GM18526 (cell line): ENCODE measurements around the gene SLIRP.

Experiments used
- POLR2A ChIP-seq: IDR thresholded peaks from 3 replicates; pipeline ENCODE4 v1.6.1; 2011; ENCODE audit not compliant: insufficient read length; ENCODE audit errors: extremely low read depth

Gene SLIRP

DNA sequence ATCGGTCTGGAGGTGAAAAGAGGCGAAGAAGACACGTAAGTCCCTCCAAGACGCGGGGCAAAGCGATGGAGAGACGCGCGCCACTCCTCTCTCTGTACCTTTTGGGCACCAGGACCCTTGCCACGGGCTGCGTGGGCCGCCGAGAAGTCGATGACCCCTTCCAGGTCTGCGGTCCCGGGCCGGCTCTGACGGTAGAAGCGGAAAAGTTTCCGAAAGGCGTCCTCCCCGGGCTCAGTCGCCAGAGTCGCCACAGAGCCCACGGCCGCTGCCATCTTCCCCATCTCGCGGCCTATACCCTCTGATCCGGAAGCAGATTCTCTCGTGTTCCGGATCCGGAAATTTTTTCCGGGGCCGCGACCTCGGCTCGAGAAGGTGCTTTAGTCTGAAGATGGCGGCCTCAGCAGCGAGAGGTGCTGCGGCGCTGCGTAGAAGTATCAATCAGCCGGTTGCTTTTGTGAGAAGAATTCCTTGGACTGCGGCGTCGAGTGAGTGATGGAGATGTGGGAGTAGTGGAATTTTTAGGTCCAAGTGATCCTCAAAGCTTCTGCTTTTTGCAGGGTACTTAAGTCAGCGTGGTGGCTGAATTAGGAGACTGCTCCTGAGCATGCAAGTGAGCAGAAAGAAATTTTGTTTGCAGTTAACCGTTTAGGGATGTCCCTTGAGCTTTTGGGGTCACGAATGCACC lies at the start of gene SLIRP, which contains the start of gene ALKBH1:
TSS of gene SLIRP (plus strand) at position 380 of the 685 bp plus-strand sequence. CDS start at position 389, 9 bp downstream.
TSS of gene ALKBH1 (minus strand) at position 300 of the 685 bp plus-strand sequence. CDS start at position 281, 19 bp downstream.
- no peak for TF ChIP-seq POLR2A

DNA sequence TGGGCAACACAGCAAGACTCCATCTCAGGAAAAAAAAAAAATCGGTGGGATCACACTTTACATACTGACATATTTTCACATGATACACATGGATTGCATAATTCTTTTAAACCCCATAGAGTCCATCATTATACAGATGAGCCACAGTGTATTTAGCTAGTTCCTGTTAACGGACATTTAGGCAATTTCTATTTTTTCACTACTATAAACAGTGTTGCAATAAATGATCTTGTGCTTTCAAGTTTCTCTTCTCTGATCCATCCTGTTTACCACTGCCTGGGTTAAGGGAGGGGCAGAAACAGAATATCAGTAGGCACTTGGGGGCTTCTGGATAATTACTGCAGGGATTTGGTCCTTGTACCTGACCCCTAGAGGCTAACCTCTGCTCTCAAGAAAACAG lies 48.1 kb upstream of the SLIRP start:
- no peak for TF ChIP-seq POLR2A

DNA sequence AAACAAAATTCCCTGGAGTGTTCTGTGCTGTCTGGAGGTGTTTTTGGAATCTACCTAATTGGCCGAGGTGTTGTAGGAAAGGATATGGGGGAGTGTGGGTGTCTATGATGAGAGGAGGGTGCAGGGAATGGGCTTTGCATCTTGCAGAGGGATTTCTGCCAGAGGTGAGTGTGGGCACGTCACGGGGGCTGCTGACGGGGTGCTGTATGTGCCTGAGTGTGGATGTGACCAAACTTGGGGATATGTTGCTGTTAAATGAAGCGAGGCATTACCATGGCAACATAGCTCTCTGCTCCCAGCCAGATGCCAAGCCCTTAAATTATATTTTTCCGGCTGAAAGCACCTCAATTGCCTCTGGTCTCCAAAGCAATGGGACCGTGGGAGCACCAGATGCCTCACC lies 47.1 kb upstream of the SLIRP start:
- no peak for TF ChIP-seq POLR2A

DNA sequence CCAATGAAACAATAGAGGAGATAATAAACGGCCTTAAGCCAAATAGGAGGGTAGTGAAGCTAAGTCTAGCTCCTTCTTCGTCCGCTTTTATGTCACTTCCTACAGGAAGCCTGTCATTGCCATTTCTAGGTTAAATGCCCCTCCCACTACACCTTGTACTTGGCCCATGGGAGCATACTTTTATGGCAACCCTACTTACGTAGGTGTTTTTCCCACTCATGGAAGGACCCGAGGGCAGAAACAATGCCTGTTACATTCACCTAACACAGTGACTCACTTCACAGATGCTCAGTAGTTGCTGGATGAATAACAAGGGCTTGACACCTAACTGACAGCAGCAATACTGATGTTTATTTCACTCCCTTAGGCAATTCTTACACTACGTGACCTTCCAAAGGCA lies 44.6 kb upstream of the SLIRP start:
- TF ChIP-seq POLR2A = no peak

DNA sequence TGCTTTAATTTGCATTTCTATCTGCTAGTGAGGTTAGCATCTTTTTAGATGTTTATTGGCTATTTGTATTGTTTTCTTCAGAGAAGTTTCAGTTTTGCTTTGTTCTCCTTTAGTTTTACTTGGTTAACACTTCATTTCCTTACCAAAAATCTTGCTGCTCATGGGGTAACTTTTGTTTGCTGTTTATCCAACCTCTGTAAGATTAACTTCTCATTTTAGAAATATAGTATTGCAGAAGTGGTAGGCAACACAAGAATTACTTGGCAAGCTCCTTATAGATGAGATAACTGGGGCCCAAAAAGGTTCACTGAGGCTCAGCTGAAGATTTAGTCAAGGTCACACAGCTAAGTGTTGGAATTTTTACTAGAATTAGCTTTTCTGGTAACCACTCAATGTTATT lies 40.6 kb upstream of the SLIRP start:
- TF ChIP-seq POLR2A = no peak

DNA sequence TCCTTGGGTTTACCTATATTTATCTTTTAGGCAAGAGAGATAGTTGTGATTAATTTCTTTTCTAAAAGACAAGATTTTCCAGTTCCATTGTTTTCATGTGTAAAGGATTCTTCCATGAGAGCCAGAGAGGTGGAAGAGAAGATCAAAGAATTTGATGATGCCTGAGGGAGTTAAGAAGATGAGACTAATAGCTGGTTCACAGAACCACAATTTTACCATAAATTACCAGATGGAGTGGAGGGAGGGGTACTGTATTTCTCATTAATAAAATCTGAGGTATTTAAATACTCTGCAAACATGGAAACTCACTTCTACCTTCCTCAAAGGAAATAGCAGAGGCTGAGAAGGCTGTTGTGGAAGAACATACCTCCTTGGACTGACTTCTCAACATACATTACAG lies 34.7 kb upstream of the SLIRP start:
- no peak for TF ChIP-seq POLR2A

DNA sequence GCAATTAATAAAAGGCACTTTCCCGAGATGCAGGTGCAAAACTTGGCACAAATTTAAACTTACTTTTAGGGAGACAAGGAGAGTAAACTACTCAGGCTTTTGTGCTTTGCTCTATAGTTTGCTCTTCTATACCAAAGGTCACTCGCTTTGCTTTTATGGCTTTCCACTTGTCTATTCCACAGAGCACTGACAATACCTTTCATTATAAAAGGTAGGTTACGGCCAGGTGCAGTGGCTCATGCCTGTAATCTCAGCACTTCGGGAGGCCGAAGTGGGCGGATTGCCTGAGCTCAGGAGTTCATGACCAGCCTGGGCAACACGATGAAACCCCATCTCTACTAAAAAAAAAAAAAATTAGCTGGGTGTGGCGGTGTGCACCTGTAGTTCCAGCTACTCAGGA lies 33.0 kb upstream of the SLIRP start:
- no peak for TF ChIP-seq POLR2A

DNA sequence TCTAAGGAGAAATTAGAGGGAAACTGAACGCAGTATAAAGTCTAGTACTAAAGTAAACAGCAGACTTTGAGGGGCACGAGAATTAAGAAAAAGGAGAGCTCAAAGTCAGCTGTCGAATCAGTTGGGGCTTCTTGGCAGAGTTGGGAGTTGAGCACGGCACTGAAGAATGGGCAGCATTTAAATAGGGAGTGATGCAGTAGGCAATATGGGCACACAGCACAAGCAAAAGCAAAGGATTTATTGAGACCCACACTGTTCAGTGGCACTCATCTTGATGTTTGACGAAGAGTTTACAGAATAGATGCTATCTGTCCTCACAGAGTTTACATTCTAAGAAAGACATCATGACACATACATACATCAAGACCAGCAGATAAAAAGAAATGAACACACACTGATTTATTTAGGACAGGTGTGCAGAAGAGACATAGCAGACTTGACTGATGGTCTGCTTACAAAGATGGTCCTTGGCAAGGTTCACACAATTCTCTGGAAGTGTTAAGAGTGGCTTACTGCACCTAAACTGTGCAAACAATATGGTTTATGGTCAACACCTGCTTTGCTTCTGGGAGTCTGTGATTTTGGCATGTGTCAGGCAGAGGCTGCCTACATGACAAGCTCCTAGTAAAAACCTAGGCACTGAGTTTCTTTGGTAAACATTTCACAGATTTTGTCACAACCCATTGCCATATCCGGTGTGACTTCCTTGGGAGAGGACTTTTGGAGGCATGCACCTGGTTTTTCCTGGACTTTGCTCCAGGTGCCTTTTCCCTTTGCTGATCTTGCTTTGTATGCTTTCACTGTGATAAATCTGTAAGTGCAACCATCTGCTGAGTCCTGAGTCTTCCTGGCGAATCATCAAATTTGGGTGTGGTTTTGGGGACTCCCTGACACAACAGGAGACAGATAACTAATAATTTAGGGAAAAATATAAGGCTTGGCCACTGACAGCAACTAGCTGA lies 26.4 kb upstream of the SLIRP start:
- TF ChIP-seq POLR2A = no peak

DNA sequence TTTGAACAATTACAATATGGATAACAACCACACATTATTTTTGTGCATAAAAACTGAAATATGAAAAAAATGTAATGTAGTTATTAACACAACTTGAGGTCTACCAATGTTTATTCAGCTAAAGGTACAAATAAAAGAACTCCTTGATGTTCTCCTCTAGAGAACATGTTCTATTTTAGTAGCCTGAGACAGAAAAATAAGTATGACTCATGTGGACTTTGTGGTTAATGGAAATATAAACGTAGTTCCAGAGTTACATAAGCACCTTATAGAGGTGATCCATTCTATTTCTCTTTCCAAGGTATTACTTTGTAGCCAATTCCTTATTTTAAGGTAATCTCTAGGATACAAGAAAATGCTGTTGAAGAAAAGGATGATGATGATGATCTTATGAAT lies 25.7 kb upstream of the SLIRP start:
- no peak for TF ChIP-seq POLR2A

DNA sequence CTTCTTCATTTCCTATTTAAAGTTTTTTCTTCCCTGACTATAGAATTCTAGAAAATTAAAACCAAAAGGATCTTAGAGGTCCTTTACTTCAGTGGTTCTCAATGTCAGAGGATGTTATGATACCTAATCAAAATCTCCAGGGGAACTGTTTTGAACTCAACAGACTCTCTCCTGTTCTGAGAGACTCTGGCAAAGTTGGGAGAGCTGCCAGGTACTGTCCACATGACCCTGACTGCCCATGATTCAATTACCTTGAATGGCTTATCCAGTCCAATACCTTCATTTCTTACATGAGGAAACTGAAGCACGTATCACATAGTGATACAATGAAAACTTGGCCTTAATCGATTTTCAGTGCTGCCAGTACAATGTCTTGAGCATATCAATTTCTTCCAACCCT lies 16.6 kb upstream of the SLIRP start:
- TF ChIP-seq POLR2A = no peak

DNA sequence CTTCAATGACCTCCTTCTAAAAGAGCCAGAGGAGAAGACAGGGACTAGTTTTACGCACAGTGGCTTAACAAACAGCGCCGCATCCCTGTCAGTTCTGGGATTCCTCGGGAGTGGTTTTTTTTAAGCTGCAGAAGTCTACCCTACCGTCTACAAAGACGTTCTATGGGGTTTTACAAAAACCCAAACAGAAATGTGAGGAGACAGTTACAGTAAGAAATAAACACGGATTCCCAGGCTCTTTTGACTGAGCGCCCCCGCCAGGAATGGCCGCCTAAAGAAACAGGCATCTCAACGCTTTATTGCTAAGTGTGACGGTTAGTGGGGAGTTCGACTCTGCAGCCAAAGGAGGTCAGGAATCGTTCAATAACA lies 564 bp upstream of the SLIRP start:
- no peak for TF ChIP-seq POLR2A

DNA sequence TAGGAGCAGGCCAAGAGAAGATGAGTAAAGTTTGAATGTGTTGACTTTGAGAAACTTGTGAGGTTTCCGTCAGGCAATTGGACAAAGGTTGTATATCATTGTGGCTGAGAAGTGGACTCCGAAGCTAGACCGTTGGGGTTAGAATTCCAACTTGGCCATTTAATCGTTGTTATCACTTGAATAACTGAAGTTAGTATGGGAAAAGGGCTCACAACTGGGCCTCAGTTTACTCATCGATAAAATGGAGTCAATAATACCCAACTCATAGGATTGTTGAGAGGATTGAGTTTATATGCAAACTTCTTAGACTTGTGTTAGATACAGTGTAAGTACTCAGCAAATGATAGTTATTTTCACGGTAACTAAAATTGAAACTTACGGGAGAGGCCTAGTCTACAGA lies 846 bp downstream of the SLIRP start:
- TF ChIP-seq POLR2A = no peak

DNA sequence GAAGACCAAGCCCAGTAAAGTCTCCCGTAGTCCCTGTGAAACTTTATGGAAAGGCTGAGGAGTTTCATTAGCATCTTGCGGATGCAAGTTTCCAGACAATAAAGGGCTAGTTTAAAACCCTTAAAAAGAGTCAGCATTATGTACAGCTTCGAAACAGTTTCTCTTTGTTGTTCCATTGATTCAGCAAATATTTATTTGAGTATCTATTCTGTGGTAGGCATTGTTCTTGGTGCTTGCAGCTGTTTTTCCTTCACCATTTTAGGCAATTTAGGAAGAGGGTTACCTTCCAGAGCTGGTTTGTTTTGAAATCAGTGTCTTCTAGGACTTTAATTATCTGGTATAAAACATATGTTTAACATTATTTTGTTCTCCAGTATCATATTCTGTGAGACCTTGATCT lies 1.5 kb downstream of the SLIRP start:
- no peak for TF ChIP-seq POLR2A

DNA sequence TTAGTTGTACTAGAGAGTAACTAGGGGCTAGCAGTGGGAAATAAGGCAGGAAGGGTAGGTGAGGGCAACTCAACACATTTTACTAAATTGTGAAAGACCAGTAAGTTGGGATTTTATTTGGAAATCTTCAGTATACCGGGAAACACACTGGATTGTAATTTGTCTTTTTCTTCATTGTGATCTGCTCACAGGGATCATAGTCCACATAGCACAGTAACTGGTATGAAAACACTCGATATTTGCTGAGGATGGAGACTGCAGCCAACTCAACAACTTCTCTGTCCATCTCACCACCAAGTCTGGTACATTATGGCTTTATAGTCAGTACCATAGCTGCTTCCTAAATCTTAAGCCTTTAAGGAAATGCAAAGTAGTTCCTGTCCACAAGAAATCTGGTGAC lies 2.5 kb downstream of the SLIRP start:
- TF ChIP-seq POLR2A = no peak

DNA sequence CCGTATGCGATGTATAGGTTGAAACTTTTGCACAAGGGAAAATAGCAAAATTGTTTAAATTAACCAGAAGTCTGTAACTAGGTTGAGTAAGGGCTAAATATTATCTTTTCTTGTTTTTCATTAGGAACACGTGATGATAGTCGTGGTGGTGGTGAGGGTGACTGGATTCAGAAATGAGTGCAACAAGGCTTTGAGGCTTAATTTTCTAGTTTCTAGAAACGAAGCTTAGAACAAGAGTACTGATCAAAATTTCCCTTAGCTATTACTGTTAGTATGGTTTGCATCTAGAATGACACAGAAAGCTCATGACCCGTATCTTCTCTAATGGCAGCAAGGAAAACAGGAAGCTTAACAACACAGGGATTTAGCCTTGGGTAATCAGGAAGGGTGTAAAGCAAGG lies 7.0 kb downstream of the SLIRP start:
- no peak for TF ChIP-seq POLR2A

DNA sequence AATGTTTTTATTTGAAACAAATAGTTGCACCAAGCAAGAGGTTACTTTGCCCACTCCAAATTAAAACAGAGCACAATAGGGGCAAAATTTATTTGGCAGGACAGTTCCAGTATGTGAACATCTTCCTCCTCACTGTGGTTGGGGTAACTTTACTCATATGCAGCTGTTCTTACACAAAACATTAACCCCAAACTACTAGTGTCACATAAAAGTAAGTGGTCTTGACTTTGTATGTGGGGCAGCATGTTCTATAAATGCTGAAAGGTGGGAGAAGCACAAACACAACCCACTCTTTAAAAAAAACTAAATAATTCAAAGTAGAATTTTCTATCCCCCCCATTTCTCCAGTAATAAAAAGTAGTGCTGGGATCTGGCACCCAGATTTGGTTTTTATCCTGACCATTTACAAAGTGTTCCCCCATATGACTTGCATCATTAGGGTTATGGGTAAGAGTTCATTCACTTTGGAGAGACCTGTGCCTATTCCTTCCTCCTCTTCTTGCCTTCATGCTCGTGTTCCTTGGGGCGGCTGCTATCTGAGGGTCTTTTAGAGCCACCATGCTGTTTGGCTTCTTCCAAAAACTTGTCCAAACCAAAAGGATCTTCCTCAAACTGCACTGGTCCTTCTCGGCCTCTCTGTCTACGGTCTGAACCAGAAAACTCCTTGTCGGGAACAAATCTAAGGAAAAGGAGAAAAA lies 9.9 kb downstream of the SLIRP start:
- no peak for TF ChIP-seq POLR2A
